Measurements from ENCODE around the gene UBE2U. TPM values are rescaled to one million over a fixed set of nuclear protein-coding genes. Genes with fewer than 3 reads are reported as not detected.

UBE2U gene
- total and polyA plus RNA-seq, 4 donors: not detected

DNA sequence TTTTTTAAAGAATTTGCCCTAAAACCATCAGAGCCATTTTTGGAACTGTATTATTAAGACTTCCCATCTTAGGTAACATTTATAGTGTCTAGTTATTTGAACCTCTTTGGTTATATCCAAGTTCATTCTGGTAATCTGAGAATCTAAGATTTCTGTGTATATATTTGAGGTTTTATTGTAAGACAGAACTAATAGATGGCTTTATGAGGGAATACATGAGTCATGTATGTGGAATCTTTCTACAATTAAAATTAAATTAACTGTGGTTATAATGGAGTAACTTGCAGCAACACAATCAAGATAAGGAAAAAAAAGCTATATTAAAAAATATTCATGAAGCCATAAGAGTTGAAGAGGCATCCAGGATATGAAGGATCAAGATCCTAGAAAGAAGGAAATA, 92.1 kb downstream of the UBE2U start:
- no peak for ATAC-seq (ENCODE audit: low FRiP score)
- no peak overlapping the region for H3K4me3 ChIP-seq (ENCODE audit: low read length in 2 of 2)

DNA sequence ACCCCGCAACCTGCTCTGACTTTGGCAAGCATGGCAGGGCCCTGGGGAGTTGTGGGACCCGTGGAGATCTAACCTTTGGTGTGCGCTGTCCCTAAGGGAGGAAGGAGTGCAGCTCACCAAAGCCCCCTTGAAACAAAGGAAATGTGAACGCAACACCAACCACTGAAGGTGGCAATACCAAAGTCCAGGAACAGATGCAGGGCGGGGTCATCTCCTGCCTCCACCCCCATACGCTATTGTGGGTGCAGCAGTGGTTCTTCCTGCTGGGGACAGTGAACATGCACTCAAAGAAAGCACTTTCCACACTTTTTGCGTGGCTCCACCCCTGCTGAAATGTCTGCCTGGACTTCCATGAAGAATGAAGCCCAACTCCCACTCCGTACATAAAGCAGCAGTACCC, 93.0 kb downstream of the UBE2U start:
- Histone ChIP-seq H3K4me3 (ENCODE audit: low read length in 2 of 2) (no peak overlapping the region), H3K4me1 (ENCODE audit: control insufficient read depth in 1 of 2, insufficient read depth in 2 of 2, low read length in 2 of 2) (no peaks in the 10 kb centered on the region), H3K9me3 (ENCODE audit: control insufficient read depth, low read length) (peaks cover 5% of the 10 kb centered on the region), H3K27me3 (ENCODE audit: control insufficient read depth in 1 of 2, insufficient read depth in 2 of 2, low read length in 1 of 2) (peaks cover 0 to 2% of the 10 kb centered on the region in 2 donors), H3K36me3 (ENCODE audit: control insufficient read depth in 1 of 2, insufficient read depth in 2 of 2, low read length in 1 of 2) (no peaks in the 10 kb centered on the region), H3K27ac (ENCODE audit: low read depth in 1 of 2, low read length in 2 of 2) (no peak overlapping the region)
- intact Hi-C loops (cut with DNase I): no loop called here
- WGBS, 2 donors: 81 to 82% methylated on average over 8 of the region's 8 CpGs
- ATAC-seq (ENCODE audit: low FRiP score) (no peak), DNase-seq (no peak)

More for the DNA sequence above, 92.1 kb downstream of the UBE2U start:
- Histone ChIP-seq H3K9me3 (ENCODE audit: control insufficient read depth, low read length) (peaks cover 5% of the 10 kb centered on the region), H3K27ac (ENCODE audit: low read depth in 1 of 2, low read length in 2 of 2) (no peak overlapping the region), H3K36me3 (ENCODE audit: control insufficient read depth in 1 of 2, insufficient read depth in 2 of 2, low read length in 1 of 2) (no peaks in the 10 kb centered on the region), H3K27me3 (ENCODE audit: control insufficient read depth in 1 of 2, insufficient read depth in 2 of 2, low read length in 1 of 2) (peaks cover 0 to 2% of the 10 kb centered on the region in 2 donors), H3K4me1 (ENCODE audit: control insufficient read depth in 1 of 2, insufficient read depth in 2 of 2, low read length in 2 of 2) (no peaks in the 10 kb centered on the region)
- intact Hi-C loops (cut with DNase I): no loop called here
- DNase-seq: no peak

- DNase-seq: no peak
- ATAC-seq (ENCODE audit: low FRiP score): no peak
Measured at GRCh38 chr1:64302194-64302593, 98.8 kb downstream of the UBE2U start.

GRCh38 chr1:64302971-64303370, 99.5 kb downstream of the UBE2U start:
- Histone ChIP-seq H3K4me1 (ENCODE audit: control insufficient read depth in 1 of 2, insufficient read depth in 2 of 2, low read length in 2 of 2) (no peaks in the 10 kb centered on the region), H3K4me3 (ENCODE audit: low read length in 2 of 2) (no peak overlapping the region), H3K9me3 (ENCODE audit: control insufficient read depth, low read length) (no peaks in the 10 kb centered on the region), H3K27ac (ENCODE audit: low read depth in 1 of 2, low read length in 2 of 2) (no peak overlapping the region), H3K36me3 (ENCODE audit: control insufficient read depth in 1 of 2, insufficient read depth in 2 of 2, low read length in 1 of 2) (no peaks in the 10 kb centered on the region), H3K27me3 (ENCODE audit: control insufficient read depth in 1 of 2, insufficient read depth in 2 of 2, low read length in 1 of 2) (no peaks in the 10 kb centered on the region)
- ATAC-seq (ENCODE audit: low FRiP score): no peak
- DNase-seq: no peak
- 83 to 85% methylated on average over 2 of the region's 2 CpGs for WGBS, 2 donors
- intact Hi-C loops (cut with DNase I): no loop called here

More at GRCh38 chr1:64302194-64302593, 98.8 kb downstream of the UBE2U start:
- intact Hi-C loops (cut with DNase I): no loop called here
- Histone ChIP-seq H3K27ac (ENCODE audit: low read depth in 1 of 2, low read length in 2 of 2) (no peak overlapping the region), H3K4me1 (ENCODE audit: control insufficient read depth in 1 of 2, insufficient read depth in 2 of 2, low read length in 2 of 2) (no peaks in the 10 kb centered on the region), H3K9me3 (ENCODE audit: control insufficient read depth, low read length) (no peaks in the 10 kb centered on the region), H3K36me3 (ENCODE audit: control insufficient read depth in 1 of 2, insufficient read depth in 2 of 2, low read length in 1 of 2) (no peaks in the 10 kb centered on the region), H3K27me3 (ENCODE audit: control insufficient read depth in 1 of 2, insufficient read depth in 2 of 2, low read length in 1 of 2) (no peaks in the 10 kb centered on the region), H3K4me3 (ENCODE audit: low read length in 2 of 2) (no peak overlapping the region)
- 86 to 88% methylated on average over 3 of the region's 3 CpGs for WGBS, 2 donors

- intact Hi-C loops (cut with DNase I): no loop called here
Measured at GRCh38 chr1:64304823-64305222, 101.4 kb downstream of the UBE2U start.

GRCh38 chr1:64308866-64309265, 105.4 kb downstream of the UBE2U start:
- H3K36me3 ChIP-seq (ENCODE audit: control insufficient read depth in 1 of 2, insufficient read depth in 2 of 2, low read length in 1 of 2): no peaks in the 10 kb centered on the region
- no peak for ATAC-seq (ENCODE audit: low FRiP score)
- no peak for DNase-seq
- intact Hi-C loops (cut with DNase I): no loop called here
- WGBS, 2 donors: 67 to 69% methylated on average over 6 of the region's 6 CpGs
- no peaks in the 10 kb centered on the region for H3K27me3 ChIP-seq (ENCODE audit: control insufficient read depth in 1 of 2, insufficient read depth in 2 of 2, low read length in 1 of 2)
- H3K4me1 ChIP-seq (ENCODE audit: control insufficient read depth in 1 of 2, insufficient read depth in 2 of 2, low read length in 2 of 2): no peaks in the 10 kb centered on the region
- H3K9me3 ChIP-seq (ENCODE audit: control insufficient read depth, low read length): no peaks in the 10 kb centered on the region
- no peak overlapping the region for H3K4me3 ChIP-seq (ENCODE audit: low read length in 2 of 2)
- H3K27ac ChIP-seq (ENCODE audit: low read depth in 1 of 2, low read length in 2 of 2): no peak overlapping the region

More at GRCh38 chr1:64304823-64305222, 101.4 kb downstream of the UBE2U start:
- Histone ChIP-seq H3K9me3 (ENCODE audit: control insufficient read depth, low read length) (no peaks in the 10 kb centered on the region), H3K4me1 (ENCODE audit: control insufficient read depth in 1 of 2, insufficient read depth in 2 of 2, low read length in 2 of 2) (no peaks in the 10 kb centered on the region), H3K36me3 (ENCODE audit: control insufficient read depth in 1 of 2, insufficient read depth in 2 of 2, low read length in 1 of 2) (no peaks in the 10 kb centered on the region), H3K27me3 (ENCODE audit: control insufficient read depth in 1 of 2, insufficient read depth in 2 of 2, low read length in 1 of 2) (no peaks in the 10 kb centered on the region), H3K4me3 (ENCODE audit: low read length in 2 of 2) (no peak overlapping the region), H3K27ac (ENCODE audit: low read depth in 1 of 2, low read length in 2 of 2) (no peak overlapping the region)
- DNase-seq (no peak), ATAC-seq (ENCODE audit: low FRiP score) (no peak)

DNA sequence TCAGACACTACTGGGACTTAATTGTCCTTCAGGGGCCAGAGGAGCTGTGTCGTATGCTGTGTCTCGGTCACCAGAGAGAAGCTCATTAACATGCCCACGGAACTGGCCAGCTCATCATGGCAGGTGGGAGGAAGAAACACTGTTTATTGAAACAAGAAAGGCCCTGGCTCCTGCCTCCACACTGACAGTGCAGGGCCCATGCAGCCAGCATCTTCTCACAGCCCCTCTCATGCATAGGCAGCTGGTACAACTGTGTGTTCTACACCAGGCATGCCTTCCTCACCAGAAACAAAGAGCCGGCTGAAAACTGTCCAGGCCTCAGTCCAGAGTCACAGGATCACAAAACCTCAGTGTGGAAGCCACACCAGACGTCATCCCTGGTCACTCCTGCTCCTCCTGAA, 106.0 kb downstream of the UBE2U start:
- DNase-seq (no peak), ATAC-seq (ENCODE audit: low FRiP score) (no peak)
- Histone ChIP-seq H3K27ac (ENCODE audit: low read depth in 1 of 2, low read length in 2 of 2) (no peak overlapping the region), H3K4me1 (ENCODE audit: control insufficient read depth in 1 of 2, insufficient read depth in 2 of 2, low read length in 2 of 2) (no peaks in the 10 kb centered on the region), H3K9me3 (ENCODE audit: control insufficient read depth, low read length) (no peaks in the 10 kb centered on the region), H3K27me3 (ENCODE audit: control insufficient read depth in 1 of 2, insufficient read depth in 2 of 2, low read length in 1 of 2) (no peaks in the 10 kb centered on the region), H3K4me3 (ENCODE audit: low read length in 2 of 2) (no peak overlapping the region), H3K36me3 (ENCODE audit: control insufficient read depth in 1 of 2, insufficient read depth in 2 of 2, low read length in 1 of 2) (no peaks in the 10 kb centered on the region)
- intact Hi-C loops (cut with DNase I): no loop called here
- 74 to 84% methylated on average over 5 of the region's 5 CpGs for WGBS, 2 donors

DNA sequence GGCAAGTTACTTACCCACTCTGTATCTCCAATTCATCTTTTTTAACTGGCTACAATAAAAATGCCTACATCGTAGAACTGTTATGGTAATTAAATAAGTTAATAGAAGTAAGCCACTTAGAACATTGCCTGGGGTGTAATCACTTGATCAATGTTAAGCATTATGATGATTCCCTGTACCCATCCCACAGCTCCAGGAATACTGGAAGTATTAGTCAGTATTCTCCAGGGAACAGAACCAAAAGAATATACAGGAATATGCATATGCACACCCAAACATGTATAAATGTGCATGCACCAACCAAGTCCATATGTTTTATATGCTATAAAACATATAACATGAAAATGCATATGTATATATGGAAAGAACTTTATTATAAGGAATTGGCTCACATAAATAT, 107.3 kb downstream of the UBE2U start:
- no peak for DNase-seq
- intact Hi-C loops (cut with DNase I): no loop called here
- Histone ChIP-seq H3K36me3 (ENCODE audit: control insufficient read depth in 1 of 2, insufficient read depth in 2 of 2, low read length in 1 of 2) (no peaks in the 10 kb centered on the region), H3K27ac (ENCODE audit: low read depth in 1 of 2, low read length in 2 of 2) (no peak overlapping the region), H3K9me3 (ENCODE audit: control insufficient read depth, low read length) (no peaks in the 10 kb centered on the region), H3K4me3 (ENCODE audit: low read length in 2 of 2) (no peak overlapping the region), H3K4me1 (ENCODE audit: control insufficient read depth in 1 of 2, insufficient read depth in 2 of 2, low read length in 2 of 2) (no peaks in the 10 kb centered on the region), H3K27me3 (ENCODE audit: control insufficient read depth in 1 of 2, insufficient read depth in 2 of 2, low read length in 1 of 2) (no peaks in the 10 kb centered on the region)
- ATAC-seq (ENCODE audit: low FRiP score): no peak
- 93 to 94% methylated on average over 1 of the region's 1 CpG for WGBS, 2 donors

DNA sequence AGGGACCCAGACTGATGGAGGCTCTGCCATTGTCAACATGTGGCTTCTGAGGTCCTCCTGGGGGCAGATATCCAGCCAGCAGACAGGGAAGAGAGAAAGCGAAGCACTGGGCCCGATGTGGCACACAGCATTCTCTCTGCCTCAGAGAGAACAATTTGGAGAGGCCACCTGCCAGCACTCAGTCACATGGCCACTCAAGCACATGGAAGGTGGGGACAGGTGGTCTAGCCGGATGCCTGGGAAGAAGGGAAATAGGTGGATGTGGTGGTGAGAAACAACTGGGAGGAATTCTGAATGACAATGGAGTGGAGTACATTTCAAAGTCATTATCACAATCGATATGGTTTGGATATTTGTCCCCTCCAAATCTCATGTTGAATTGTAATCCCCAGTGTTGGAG, 109.0 kb downstream of the UBE2U start:
- H3K4me3 ChIP-seq (ENCODE audit: low read length in 2 of 2): no peak overlapping the region
- H3K4me1 ChIP-seq (ENCODE audit: control insufficient read depth in 1 of 2, insufficient read depth in 2 of 2, low read length in 2 of 2): no peaks in the 10 kb centered on the region
- no peaks in the 10 kb centered on the region for H3K9me3 ChIP-seq (ENCODE audit: control insufficient read depth, low read length)
- 92 to 93% methylated on average over 4 of the region's 4 CpGs for WGBS, 2 donors
- no peaks in the 10 kb centered on the region for H3K27me3 ChIP-seq (ENCODE audit: control insufficient read depth in 1 of 2, insufficient read depth in 2 of 2, low read length in 1 of 2)
- ATAC-seq (ENCODE audit: low FRiP score) (no peak), DNase-seq (no peak)
- intact Hi-C loops (cut with DNase I): no loop called here
- H3K27ac ChIP-seq (ENCODE audit: low read depth in 1 of 2, low read length in 2 of 2): no peak overlapping the region
- no peaks in the 10 kb centered on the region for H3K36me3 ChIP-seq (ENCODE audit: control insufficient read depth in 1 of 2, insufficient read depth in 2 of 2, low read length in 1 of 2)
